ENCODE measurements around the gene UBE2D2. TPM values are rescaled to one million over a fixed set of nuclear protein-coding genes. Genes with fewer than 3 reads are reported as not detected.

The UBE2D2 gene
- total RNA-seq, 1 donor from 2014 or later: 114 TPM

GRCh38 chr5:139663207-139664085 lies 102.3 kb downstream of the UBE2D2 start:
- intact Hi-C loops (cut with DNase I): no loop called here
- DNase-seq (no peak), ATAC-seq (ENCODE audit: poor library complexity) (no peak)

- ATAC-seq (ENCODE audit: poor library complexity): no peak
- peak; percentile 71 for DNase-seq
- intact Hi-C loops (cut with DNase I): no loop called here
Observed at GRCh38 chr5:139664086-139664693, 103.1 kb downstream of the UBE2D2 start.

- peak; percentile 56 for DNase-seq
- intact Hi-C loops (cut with DNase I): no loop called here
- peak; percentile 14 for ATAC-seq (ENCODE audit: poor library complexity)
Observed at GRCh38 chr5:139664727-139665351, 103.7 kb downstream of the UBE2D2 start.

DNA sequence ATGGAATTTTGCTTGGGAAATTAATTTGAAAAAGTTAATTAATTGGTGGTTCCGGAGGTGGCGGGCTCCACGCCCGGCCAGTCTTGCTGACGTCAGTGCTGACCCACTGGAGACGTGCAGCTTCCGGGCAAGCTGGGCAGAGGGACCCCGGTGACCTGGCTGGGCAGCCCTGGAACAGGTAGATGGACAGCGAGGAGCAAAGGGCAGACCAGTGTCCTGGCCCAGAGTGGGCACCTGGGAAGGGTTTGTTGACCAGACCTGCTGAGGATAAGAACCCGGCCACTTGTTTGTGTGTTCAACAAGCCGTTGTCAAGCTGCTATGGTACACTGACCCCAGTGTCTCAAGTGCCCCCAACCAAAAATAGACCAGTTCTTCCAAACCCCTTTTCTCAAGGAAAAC lies 104.5 kb downstream of the UBE2D2 start:
- ATAC-seq (ENCODE audit: poor library complexity): no peak
- intact Hi-C loops (cut with DNase I): no loop called here
- no peak for DNase-seq

DNA sequence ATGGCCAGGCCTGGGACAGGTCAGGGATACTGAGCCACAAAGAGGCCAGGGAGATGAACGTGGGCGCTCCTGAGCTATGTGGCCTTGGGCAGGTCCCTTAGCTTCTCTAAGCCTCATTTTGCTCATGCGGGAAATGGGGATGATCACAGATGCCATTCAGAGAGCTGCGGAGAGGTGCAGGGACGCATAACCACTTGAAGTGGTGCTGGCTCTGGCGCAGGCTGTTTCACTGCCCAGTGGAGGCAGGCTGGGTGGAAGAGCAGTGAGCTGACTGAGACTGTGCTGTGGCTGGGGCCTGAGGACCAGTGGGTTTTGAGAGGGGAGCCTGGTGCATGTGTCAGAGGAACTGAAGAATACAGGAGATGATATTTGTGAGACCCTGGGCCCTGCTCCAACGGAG lies 105.4 kb downstream of the UBE2D2 start:
- DNase-seq (no peak), ATAC-seq (ENCODE audit: poor library complexity) (no peak)
- intact Hi-C loops (cut with DNase I): no loop called here

DNA sequence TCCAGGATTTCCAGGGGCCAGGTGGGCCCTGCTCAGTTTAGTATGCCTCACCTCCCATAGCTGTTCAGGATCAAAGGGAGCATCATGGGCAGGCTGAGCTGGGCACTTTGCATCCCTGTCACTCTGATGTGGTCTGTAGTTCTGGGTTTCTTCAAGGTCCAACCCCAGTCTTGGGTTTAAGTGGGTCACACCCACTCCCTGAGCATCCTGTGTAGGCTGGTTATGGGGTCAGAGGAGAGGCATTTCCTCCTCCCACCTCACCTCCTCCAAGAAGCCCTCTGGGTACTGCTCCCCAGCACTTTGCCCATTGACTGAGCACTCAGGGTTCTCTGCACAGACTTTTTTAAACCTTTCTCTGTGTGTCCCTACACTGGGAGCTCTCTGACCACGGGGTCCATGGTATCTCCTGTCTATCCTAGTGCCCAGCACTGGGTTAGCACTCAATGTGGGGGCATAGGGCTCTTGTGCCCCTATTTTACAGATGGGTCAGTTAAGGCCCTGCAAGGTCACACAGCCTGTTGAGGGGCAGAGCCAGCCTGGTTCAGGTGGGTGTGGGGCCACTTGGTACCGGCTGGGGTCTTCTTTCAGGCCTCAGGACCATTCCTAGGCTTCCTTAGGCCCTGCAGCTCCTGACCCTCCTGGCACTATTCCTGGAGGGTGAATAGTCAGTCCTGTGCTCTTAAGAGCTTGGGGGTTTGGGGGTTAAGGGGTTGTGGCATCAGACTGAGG lies 106.0 kb downstream of the UBE2D2 start:
- no peak for ATAC-seq (ENCODE audit: poor library complexity)
- intact Hi-C loops (cut with DNase I): no loop called here
- no peak for DNase-seq

DNA sequence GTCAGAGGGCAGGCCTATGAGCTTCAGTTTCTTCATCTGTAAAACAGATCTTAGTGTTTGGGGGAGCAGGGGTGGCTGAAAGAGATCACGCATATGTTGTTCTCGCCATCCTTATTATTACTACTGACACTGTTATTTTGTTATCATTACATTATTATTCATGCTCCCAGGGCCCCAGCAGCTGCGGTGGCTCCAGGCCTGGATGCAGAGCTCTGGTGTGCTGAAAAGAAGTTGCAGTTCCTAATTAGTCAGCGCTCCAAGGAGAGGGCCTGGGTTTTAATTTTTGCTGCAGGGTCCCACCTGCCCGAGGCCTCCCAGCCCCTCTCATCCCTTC lies 106.6 kb downstream of the UBE2D2 start:
- ATAC-seq (ENCODE audit: poor library complexity) (no peak), DNase-seq (no peak)
- intact Hi-C loops (cut with DNase I): no loop called here

- DNase-seq (peak; percentile 73), ATAC-seq (ENCODE audit: poor library complexity) (peak; percentile 43)
- intact Hi-C loops (cut with DNase I): no loop called here
Observed at GRCh38 chr5:139668064-139668880, 107.1 kb downstream of the UBE2D2 start.

DNA sequence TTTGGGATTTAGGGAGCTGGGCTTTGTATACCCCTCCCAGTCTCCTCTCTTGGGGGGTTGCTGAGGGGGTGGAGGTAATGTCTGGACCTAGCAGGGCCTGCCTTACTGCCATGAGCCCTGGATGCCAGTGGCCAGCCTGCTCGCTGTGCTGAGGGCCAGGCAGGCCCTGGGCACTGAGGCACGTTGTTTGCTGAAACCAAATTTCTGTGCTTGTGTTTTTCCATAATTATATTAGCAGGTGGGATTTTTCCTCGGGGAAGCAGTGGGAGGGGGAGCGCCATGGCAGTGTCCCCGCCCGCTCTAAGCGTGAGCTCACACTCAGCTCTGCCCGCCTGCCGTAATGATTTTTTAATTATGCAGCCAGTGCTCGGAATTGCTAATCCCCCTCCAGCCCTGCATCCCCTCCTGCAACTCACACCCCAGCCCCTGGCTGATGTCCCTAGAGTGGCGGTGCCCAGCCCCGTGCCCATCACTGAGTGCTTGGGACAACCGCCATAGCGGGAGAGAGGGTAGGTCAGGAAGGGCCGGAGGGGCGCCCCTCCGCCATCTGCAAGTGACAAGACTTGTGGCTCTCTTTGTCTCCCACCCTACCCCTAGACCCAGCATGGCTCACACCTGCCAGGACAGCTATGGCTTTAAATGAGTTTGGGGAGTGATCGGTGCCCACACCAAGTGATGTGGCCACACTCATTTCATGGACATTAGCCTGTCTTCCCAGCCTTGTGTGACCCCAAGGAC lies 108.0 kb downstream of the UBE2D2 start:
- no peak for ATAC-seq (ENCODE audit: poor library complexity)
- intact Hi-C loops (cut with DNase I): no loop called here
- no peak for DNase-seq

GRCh38 chr5:139669662-139670368 lies 108.7 kb downstream of the UBE2D2 start:
- peak; percentile 23 for ATAC-seq (ENCODE audit: poor library complexity)
- DNase-seq: peak; percentile 69
- intact Hi-C loops (cut with DNase I): no loop called here

- DNase-seq (no peak), ATAC-seq (ENCODE audit: poor library complexity) (no peak)
- intact Hi-C loops (cut with DNase I): no loop called here
Observed at GRCh38 chr5:139670369-139671095, 109.4 kb downstream of the UBE2D2 start.

- intact Hi-C loops (cut with DNase I): no loop called here
- DNase-seq (no peak), ATAC-seq (ENCODE audit: poor library complexity) (no peak)
Observed at GRCh38 chr5:139671096-139671841, 110.1 kb downstream of the UBE2D2 start.

GRCh38 chr5:139675213-139675612 lies 114.1 kb downstream of the UBE2D2 start:
- intact Hi-C loops (cut with DNase I): no loop called here
- ATAC-seq (ENCODE audit: poor library complexity): no peak
- no peak for DNase-seq

DNA sequence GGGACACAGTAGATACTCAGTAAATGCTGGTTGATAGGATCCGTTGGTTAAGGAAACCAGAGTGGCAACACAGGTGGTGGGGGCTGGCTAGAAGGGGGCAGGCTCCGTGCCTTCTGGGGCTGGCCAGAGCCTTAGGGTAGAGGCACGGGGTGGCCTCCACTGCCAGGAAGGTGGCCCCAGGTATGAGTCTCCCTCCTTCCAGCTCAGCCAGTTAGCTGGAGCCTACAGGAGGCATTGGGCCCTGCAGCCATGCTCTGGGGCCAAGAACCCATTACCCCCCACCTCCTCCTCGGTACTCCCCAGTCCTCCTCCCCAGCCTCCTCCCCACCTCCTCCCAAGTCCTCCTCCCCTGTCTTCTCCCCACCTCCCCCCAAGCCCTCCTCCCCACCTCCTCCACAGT lies 114.7 kb downstream of the UBE2D2 start:
- ATAC-seq (ENCODE audit: poor library complexity) (no peak), DNase-seq (no peak)
- intact Hi-C loops (cut with DNase I): no loop called here

DNA sequence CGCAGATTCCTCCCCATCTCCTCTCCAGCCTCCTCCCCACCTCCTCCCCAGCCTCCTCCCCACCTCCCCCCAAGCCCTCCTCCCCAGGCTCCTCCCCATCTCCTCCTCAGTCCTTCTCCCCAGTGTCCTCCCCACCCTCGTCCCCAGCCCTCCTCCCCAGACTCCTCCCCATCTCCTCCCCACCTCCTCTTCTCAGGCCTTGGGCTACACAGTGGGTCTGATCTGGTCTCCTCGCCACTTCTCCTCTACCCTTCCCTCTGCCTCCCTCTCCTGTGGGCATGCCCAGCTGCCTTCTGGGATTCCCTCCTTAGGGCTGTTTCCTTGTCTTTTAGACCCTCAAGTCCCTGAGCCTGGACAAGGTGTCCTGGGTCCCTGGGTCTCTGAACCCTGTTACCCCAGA lies 115.3 kb downstream of the UBE2D2 start:
- DNase-seq: no peak
- intact Hi-C loops (cut with DNase I): no loop called here
- no peak for ATAC-seq (ENCODE audit: poor library complexity)

Data from Right ventricle myocardium superior (tissue), 1 donor.